GM06990 (cell line): ENCODE results near the gene SLC6A2.

Experiments used
- DNase-seq: peaks from one replicate; pipeline ENCODE4 v3.0.0-alpha.2; 2011; ENCODE audit not compliant: insufficient read length; ENCODE audit errors: extremely low read depth
- H3K27me3 ChIP-seq: replicated peaks from 2 replicates; pipeline ENCODE4 v1.6.0; 2011; ENCODE audit warnings: low read length; ENCODE audit not compliant: control insufficient read depth, insufficient read depth
- H3K36me3 ChIP-seq: 2 replicates; pipeline ENCODE4 v1.5.1; 2011; ENCODE audit warnings: low read length; ENCODE audit not compliant: control insufficient read depth, insufficient read depth
- H3K4me3 ChIP-seq: replicated peaks from 2 replicates; pipeline ENCODE4 v1.5.1; 2011; ENCODE audit warnings: low read depth, mild to moderate bottlenecking, control low read depth, low read length
- CTCF ChIP-seq: IDR thresholded peaks from 2 replicates; pipeline ENCODE4 v1.5.1; 2011; ENCODE audit warnings: low read length, control low read depth, mild to moderate bottlenecking, inconsistent platforms; ENCODE audit not compliant: insufficient read depth, poor library complexity, severe bottlenecking

SLC6A2 gene

GRCh38 chr16:55647798-55648197 lies 8.0 kb upstream of the SLC6A2 start:
- Histone ChIP-seq H3K27me3 (no peaks in the 10 kb centered on the region), H3K4me3 (no peak overlapping the region), H3K36me3 (no peaks in the 10 kb centered on the region)
- no peak for DNase-seq
- TF ChIP-seq CTCF = no peak

- H3K27me3 ChIP-seq = no peaks in the 10 kb centered on the region
- TF ChIP-seq CTCF = no peak
Measured at GRCh38 chr16:55651841-55652824, 3.7 kb upstream of the SLC6A2 start.

GRCh38 chr16:55653106-55653505 lies 2.7 kb upstream of the SLC6A2 start:
- H3K36me3 ChIP-seq = no peaks in the 10 kb centered on the region
- H3K27me3 ChIP-seq = no peaks in the 10 kb centered on the region
- H3K4me3 ChIP-seq = no peak overlapping the region
- DNase-seq = no peak
- no peak for TF ChIP-seq CTCF

More at GRCh38 chr16:55651841-55652824, 3.7 kb upstream of the SLC6A2 start:
- DNase-seq = no peak
- Histone ChIP-seq H3K4me3 (no peak overlapping the region), H3K36me3 (no peaks in the 10 kb centered on the region)

- TF ChIP-seq CTCF = no peak
- Histone ChIP-seq H3K36me3 (no peaks in the 10 kb centered on the region), H3K4me3 (no peak overlapping the region), H3K27me3 (no peaks in the 10 kb centered on the region)
- DNase-seq = no peak
Measured at GRCh38 chr16:55655381-55655896, 349 bp upstream of the SLC6A2 start.

GRCh38 chr16:55656691-55657092 lies 904 bp downstream of the SLC6A2 start:
- no peaks in the 10 kb centered on the region for H3K27me3 ChIP-seq

More at GRCh38 chr16:55656691-55657092, 904 bp downstream of the SLC6A2 start:
- DNase-seq = peak; percentile 10
- TF ChIP-seq CTCF = no peak
- no peak overlapping the region for H3K4me3 ChIP-seq
- no peaks in the 10 kb centered on the region for H3K36me3 ChIP-seq
